PFSK-1 (cell line): ENCODE measurements around the gene MSANTD7.

Source experiments
- FOXP2 ChIP-seq: optimal IDR thresholded peaks from 2 replicates; pipeline ENCODE3; 2011; ENCODE audit warnings: borderline replicate concordance, control low read depth, inconsistent platforms; ENCODE audit not compliant: insufficient read depth; ENCODE audit errors: extremely low read length, extremely low read depth
- POLR2AphosphoS5 ChIP-seq: IDR thresholded peaks from 2 replicates; pipeline ENCODE4 v1.6.1; 2012; ENCODE audit warnings: low read depth, mild to moderate bottlenecking, control low read depth, low read length, moderate library complexity
- SIN3A ChIP-seq: IDR thresholded peaks from 2 replicates; pipeline ENCODE4 v1.6.1; 2012; ENCODE audit warnings: mild to moderate bottlenecking, low read length, moderate library complexity, borderline replicate concordance; ENCODE audit not compliant: insufficient read depth
- TAF1 ChIP-seq: IDR thresholded peaks from 2 replicates; pipeline ENCODE4 v1.6.1; 2012; ENCODE audit warnings: low read length, control low read depth, borderline replicate concordance; ENCODE audit not compliant: insufficient read depth
- TF ChIP-seq, protein P1 (sequence below), 2 experiments: IDR thresholded peaks; 2 replicates each; pipeline versions ENCODE4 v1.6.1 to v1.8.0; 2011 to 2012; ENCODE audit warnings: low read depth in 2 of 2, low read length in 2 of 2, control low read depth in 1 of 2, inconsistent platforms in 1 of 2, mild to moderate bottlenecking in 1 of 2, moderate library complexity in 1 of 2; ENCODE audit not compliant: insufficient read depth in 1 of 2

DNA sequence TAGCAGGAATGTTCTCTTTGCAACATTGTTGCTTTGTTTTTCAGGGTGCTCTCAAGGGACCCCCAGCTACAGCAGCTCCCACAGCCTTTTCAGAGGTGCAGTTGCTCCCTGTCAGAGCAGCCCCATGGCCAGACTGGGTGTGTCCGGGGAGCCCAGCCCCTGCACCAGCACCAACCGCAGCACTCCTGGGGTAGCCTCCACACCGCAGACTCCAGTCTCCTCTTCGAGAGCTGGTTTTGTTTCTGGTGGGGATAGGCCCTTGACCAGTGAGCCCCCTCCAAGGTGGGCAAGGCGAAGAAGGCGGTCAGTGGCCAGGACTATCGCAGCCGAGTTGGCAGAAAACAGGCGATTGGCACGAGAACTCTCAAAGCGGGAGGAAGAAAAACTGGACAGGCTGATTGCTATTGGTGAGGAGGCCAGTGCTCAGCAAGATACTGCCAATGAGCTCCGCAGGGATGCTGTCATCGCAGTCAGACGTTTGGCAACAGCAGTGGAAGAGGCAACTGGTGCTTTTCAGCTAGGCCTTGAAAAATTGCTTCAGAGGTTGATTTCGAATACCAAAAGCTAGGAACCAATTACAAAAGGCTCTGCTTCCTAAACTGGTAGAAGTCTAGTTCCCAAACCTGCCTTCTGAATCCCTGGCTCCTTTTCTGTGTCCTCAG is 5.4 kb downstream of the MSANTD7 start:
- TF ChIP-seq SIN3A (no peak), TAF1 (no peak), POLR2AphosphoS5 (no peak), FOXP2 (no peak)
- TF ChIP-seq, protein P1, sequence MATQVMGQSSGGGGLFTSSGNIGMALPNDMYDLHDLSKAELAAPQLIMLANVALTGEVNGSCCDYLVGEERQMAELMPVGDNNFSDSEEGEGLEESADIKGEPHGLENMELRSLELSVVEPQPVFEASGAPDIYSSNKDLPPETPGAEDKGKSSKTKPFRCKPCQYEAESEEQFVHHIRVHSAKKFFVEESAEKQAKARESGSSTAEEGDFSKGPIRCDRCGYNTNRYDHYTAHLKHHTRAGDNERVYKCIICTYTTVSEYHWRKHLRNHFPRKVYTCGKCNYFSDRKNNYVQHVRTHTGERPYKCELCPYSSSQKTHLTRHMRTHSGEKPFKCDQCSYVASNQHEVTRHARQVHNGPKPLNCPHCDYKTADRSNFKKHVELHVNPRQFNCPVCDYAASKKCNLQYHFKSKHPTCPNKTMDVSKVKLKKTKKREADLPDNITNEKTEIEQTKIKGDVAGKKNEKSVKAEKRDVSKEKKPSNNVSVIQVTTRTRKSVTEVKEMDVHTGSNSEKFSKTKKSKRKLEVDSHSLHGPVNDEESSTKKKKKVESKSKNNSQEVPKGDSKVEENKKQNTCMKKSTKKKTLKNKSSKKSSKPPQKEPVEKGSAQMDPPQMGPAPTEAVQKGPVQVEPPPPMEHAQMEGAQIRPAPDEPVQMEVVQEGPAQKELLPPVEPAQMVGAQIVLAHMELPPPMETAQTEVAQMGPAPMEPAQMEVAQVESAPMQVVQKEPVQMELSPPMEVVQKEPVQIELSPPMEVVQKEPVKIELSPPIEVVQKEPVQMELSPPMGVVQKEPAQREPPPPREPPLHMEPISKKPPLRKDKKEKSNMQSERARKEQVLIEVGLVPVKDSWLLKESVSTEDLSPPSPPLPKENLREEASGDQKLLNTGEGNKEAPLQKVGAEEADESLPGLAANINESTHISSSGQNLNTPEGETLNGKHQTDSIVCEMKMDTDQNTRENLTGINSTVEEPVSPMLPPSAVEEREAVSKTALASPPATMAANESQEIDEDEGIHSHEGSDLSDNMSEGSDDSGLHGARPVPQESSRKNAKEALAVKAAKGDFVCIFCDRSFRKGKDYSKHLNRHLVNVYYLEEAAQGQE (IDR thresholded peaks at IDR 0.05; ENCODE audit: insufficient read depth in 1 of 2, low read depth in 2 of 2, low read length in 2 of 2) = no peak
